Ovary (tissue), 9 donors: ENCODE results near the gene ABI1. TPM values are rescaled to one million over a fixed set of nuclear protein-coding genes. Genes with fewer than 3 reads are reported as not detected.

Experiments
- DNase-seq, 5 donors: peaks; one replicate each; pipeline ENCODE4 v3.0.0-alpha.2; 2019 to 2020
- H3K27ac ChIP-seq, 2 donors: fragments of 200-600 bp; one replicate each; pipeline versions ENCODE4 v1.5.1 to v1.8.0; 2019 to 2022
- H3K27me3 ChIP-seq: fragments of 200-600 bp; one replicate; pipeline ENCODE4 v1.8.0; 2022
- H3K36me3 ChIP-seq: fragments of 200-600 bp; sonication (generic); one replicate; pipeline ENCODE4 v1.5.1; 2019
- H3K4me1 ChIP-seq: one replicate; pipeline ENCODE4 v1.8.1; 2013; ENCODE audit warnings: mild to moderate bottlenecking, moderate library complexity; ENCODE audit not compliant: insufficient read depth
- H3K4me3 ChIP-seq: fragments of 200-600 bp; sonication (generic); one replicate; pipeline ENCODE4 v1.5.1; 2017
- H3K9me3 ChIP-seq, 2 donors: fragments of 200-600 bp in 1 of 2; sonication (generic) in 1 of 2; one replicate each; pipeline versions ENCODE4 v1.5.1 to v1.8.1; 2013 to 2019; ENCODE audit warnings: mild to moderate bottlenecking in 1 of 2, moderate library complexity in 1 of 2
- EP300 ChIP-seq: sonication (generic); formaldehyde crosslinking; IDR thresholded peaks from one replicate; pipeline ENCODE4 v1.6.1; 2017; ENCODE audit warnings: antibody characterized with exemption
- POLR2A ChIP-seq: fragments of 450-650 bp; IDR thresholded peaks from one replicate; pipeline ENCODE4 v1.6.1; 2017; ENCODE audit warnings: antibody characterized with exemption, mild to moderate bottlenecking, moderate library complexity
- WGBS, 3 donors: extraction: QIAGEN DNeasy Blood & Tissue Kit in 1 of 3; methylation state at CpG; one replicate each; pipeline versions ENCODE4 v1.1.5 to v1.1.7; 2013 to 2017; 5-methylcytosine and 5-hydroxymethylcytosine counted together
- intact Hi-C, 4 donors: fragments of 100-400 bp; cut with DNase I; formaldehyde crosslinking; loops; one replicate each; pipeline versions ENCODE4 v1.11.0 to v1.15.1; 2022 to 2023
- polyA plus RNA-seq, 2 donors: library from polyadenylated mRNA; stranded (reverse); fragments of 200-250 nt in 1 of 2; fragments of 350-450 nt in 1 of 2; fragmentation: Illumina TruSeq in 1 of 2; extraction: RNeasy Lipid Tissue Mini Kit (QIAGEN cat#74804) in 1 of 2; gene quantifications; one replicate each; pipeline ENCODE4 v1.2.3, GENCODE V29; 2013 to 2014
- total RNA-seq, 7 donors: library from RNA; depleted of rRNA in 2 of 7; stranded (reverse); fragments of >200 nt in 2 of 7; fragmentation: NEBNext Ultra II Directional in 3 of 7; extraction: Animal tissue kit (Norgen Biotek cat#: 25700) in 3 of 7; gene quantifications; one replicate each; pipeline versions ENCODE4 v1.1.0 to v1.2.4, GENCODE V29; 2016 to 2023
- TF ChIP-seq, protein P1 (sequence below), 3 donors: fragments of 450-650 bp in 2 of 3; fragments of 200-600 bp in 1 of 3; IDR thresholded peaks; one replicate each; pipeline versions ENCODE4 v1.5.1 to v1.8.0; 2016 to 2022; ENCODE audit warnings: antibody characterized with exemption in 3 of 3, mild to moderate bottlenecking in 1 of 3
- donor health status: DM: no; HTN: no; CAD: no; lungs with moderate emphysema.
- donor health status: DM: no; HTN: no; CAD: no.
- donor health status: Bipolar disorder and iron deficiency.
- donor health status: DM: yes; HTN: yes; CAD: no.
- donor health status: DM: no; HTN: no; CAD: no.
- donor health status: DM: yes; HTN: yes; CAD: no.

The ABI1 gene
- total and polyA plus RNA-seq, 9 donors = 29.8 to 51.7 (median 42.1) TPM

DNA sequence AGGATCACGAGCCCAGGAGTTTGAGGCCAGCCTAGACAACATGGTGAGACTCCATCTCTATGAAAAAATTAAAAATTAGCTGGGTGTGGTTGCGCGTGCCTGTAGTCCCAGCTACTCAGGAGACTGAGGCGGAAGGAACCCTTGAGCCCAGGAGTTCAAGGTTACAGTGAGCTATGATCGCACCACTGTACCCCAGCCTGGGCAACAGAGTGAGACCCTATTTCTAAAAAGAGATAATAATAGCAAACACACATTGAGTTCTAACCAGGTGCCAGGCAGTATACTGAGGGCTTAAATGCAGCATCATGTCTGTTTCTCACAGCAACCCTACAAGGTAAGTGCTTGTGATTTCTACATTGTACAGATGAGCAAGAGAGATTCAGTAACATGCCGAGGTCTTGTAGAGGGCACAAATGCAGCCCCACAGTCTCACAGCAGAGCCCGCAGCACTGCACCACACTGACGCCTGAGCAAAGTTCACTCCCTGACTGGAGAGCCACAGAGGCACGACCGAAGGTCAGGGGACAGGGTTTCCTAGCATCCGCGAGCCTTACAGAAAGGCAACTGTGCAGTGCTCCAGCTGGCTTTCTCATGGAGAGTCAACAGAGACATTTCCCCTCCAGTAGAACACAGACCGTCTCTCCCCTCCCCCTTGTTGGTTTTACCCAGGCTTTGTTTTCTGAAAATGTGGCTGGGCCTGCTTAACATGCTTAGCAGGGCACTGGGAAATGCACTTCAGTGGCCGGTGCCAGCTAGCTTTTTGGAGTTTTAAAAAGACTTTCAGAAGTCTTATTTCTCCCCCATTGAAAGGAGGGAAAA is 126.8 kb downstream of the ABI1 start:
- no peak for TF ChIP-seq POLR2A
- TF ChIP-seq, protein P1, sequence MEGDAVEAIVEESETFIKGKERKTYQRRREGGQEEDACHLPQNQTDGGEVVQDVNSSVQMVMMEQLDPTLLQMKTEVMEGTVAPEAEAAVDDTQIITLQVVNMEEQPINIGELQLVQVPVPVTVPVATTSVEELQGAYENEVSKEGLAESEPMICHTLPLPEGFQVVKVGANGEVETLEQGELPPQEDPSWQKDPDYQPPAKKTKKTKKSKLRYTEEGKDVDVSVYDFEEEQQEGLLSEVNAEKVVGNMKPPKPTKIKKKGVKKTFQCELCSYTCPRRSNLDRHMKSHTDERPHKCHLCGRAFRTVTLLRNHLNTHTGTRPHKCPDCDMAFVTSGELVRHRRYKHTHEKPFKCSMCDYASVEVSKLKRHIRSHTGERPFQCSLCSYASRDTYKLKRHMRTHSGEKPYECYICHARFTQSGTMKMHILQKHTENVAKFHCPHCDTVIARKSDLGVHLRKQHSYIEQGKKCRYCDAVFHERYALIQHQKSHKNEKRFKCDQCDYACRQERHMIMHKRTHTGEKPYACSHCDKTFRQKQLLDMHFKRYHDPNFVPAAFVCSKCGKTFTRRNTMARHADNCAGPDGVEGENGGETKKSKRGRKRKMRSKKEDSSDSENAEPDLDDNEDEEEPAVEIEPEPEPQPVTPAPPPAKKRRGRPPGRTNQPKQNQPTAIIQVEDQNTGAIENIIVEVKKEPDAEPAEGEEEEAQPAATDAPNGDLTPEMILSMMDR (IDR thresholded peaks at IDR 0.05) = no peak
- no peak for TF ChIP-seq EP300
- intact Hi-C loops = no loop called here
- no peaks in the 10 kb centered on the region for H3K9me3 ChIP-seq
- H3K27ac ChIP-seq = no peak overlapping the region
- no peaks in the 10 kb centered on the region for H3K4me1 ChIP-seq
- 80 to 90% (median 86%) methylated on average over 14 of the region's 14 CpGs for WGBS, 3 donors
- H3K27me3 ChIP-seq = no peaks in the 10 kb centered on the region
- no peaks in the 10 kb centered on the region for H3K36me3 ChIP-seq
- H3K4me3 ChIP-seq = no peak overlapping the region
- DNase-seq = no peak

GRCh38 chr10:26730552-26730951 is 130.2 kb downstream of the ABI1 start:
- H3K27ac ChIP-seq = no peak overlapping the region
- DNase-seq = no peak
- H3K4me1 ChIP-seq = no peaks in the 10 kb centered on the region
- intact Hi-C loops = no loop called here
- no peaks in the 10 kb centered on the region for H3K36me3 ChIP-seq
- no peaks in the 10 kb centered on the region for H3K27me3 ChIP-seq
- WGBS, 3 donors = 90 to 96% (median 90%) methylated on average over 2 of the region's 2 CpGs
- no peak overlapping the region for H3K4me3 ChIP-seq
- H3K9me3 ChIP-seq = no peaks in the 10 kb centered on the region
- TF ChIP-seq POLR2A = no peak
- TF ChIP-seq, protein P1 (IDR thresholded peaks at IDR 0.05) = no peak
- TF ChIP-seq EP300 = no peak

DNA sequence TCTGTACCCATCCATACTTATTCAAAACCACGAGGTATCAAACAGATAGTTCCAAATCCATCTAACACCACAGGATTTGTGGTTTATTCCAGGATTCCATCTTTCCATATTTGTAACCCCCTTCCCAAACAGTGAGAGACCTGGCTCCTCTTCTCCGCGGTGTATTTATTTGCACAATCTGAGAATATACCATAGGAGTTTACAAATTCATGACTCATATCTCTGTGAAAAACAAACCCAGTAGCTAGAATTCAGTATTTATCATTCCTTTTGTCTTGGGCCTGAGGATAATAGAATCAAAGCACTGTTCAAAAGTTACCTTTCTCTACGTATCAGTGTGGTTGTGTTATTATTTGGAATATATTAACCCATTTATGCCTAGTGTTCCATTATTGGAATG is 131.4 kb downstream of the ABI1 start:
- H3K36me3 ChIP-seq = no peaks in the 10 kb centered on the region
- H3K4me3 ChIP-seq = no peak overlapping the region
- intact Hi-C loops = loop anchor here in 2 of 4 donors (5.0 to 10.0 kb wide), 2 partner anchors 155 to 158 kb away; no protein-coding TSS in a partner anchor
- H3K27ac ChIP-seq = no peak overlapping the region
- no peak for DNase-seq
- TF ChIP-seq POLR2A (no peak), EP300 (no peak)
- TF ChIP-seq, protein P1 (IDR thresholded peaks at IDR 0.05) = no peak
- no peaks in the 10 kb centered on the region for H3K27me3 ChIP-seq
- no peaks in the 10 kb centered on the region for H3K4me1 ChIP-seq
- no peaks in the 10 kb centered on the region for H3K9me3 ChIP-seq
- 76 to 86% (median 82%) methylated on average over 4 of the region's 4 CpGs for WGBS, 3 donors

- H3K36me3 ChIP-seq = no peaks in the 10 kb centered on the region
- H3K4me1 ChIP-seq = no peaks in the 10 kb centered on the region
- intact Hi-C loops = loop anchor here in 2 of 4 donors (5.0 to 10.0 kb wide), 2 partner anchors 156 to 158 kb away; no protein-coding TSS in a partner anchor
- 91 to 94% (median 93%) methylated on average over 7 of the region's 7 CpGs for WGBS, 3 donors
- H3K4me3 ChIP-seq = no peak overlapping the region
- TF ChIP-seq, protein P1 (IDR thresholded peaks at IDR 0.05) = no peak
- no peak for TF ChIP-seq EP300
- no peaks in the 10 kb centered on the region for H3K27me3 ChIP-seq
- no peak overlapping the region for H3K27ac ChIP-seq
- no peak for DNase-seq
- no peaks in the 10 kb centered on the region for H3K9me3 ChIP-seq
These were observed 131.8 kb downstream of the ABI1 start for GRCh38 chr10:26728957-26729356.
